Smooth muscle cell (in vitro differentiated cells): ENCODE data around the gene STIM2. TPM values are rescaled to one million over a fixed set of nuclear protein-coding genes. Genes with fewer than 3 reads are reported as not detected.

Source experiments
- DNase-seq: peaks from one replicate; lab custom pipeline; 2025; ENCODE audit not compliant: unreplicated experiment; lab: John Stamatoyannopoulos, UW
- H2AFZ ChIP-seq: fragments of 200-600 bp; sonication (generic); 2 replicates; pipeline ENCODE4 v1.6.0; 2016; ENCODE audit warnings: antibody characterized with exemption, low read depth, mild to moderate bottlenecking
- H3F3A ChIP-seq: fragments of 200-600 bp; sonication (generic); 2 replicates; pipeline ENCODE4 v1.6.0; 2017; ENCODE audit warnings: antibody characterized with exemption, low read depth
- H3K27ac ChIP-seq: fragments of 200-600 bp; sonication (generic); 2 replicates; pipeline ENCODE4 v1.5.1; 2016; ENCODE audit warnings: low read depth, mild to moderate bottlenecking
- H3K27me3 ChIP-seq: fragments of 200-600 bp; sonication (generic); 2 replicates; pipeline ENCODE4 v1.6.1; 2016; ENCODE audit warnings: low read depth, mild to moderate bottlenecking
- H3K36me3 ChIP-seq: fragments of 200-600 bp; sonication (generic); 2 replicates; pipeline ENCODE4 v1.5.1; 2016; ENCODE audit warnings: low read depth
- H3K4me1 ChIP-seq: fragments of 200-600 bp; sonication (generic); 2 replicates; pipeline ENCODE4 v1.5.1; 2016; ENCODE audit warnings: low read depth
- H3K4me2 ChIP-seq: fragments of 200-600 bp; sonication (generic); 2 replicates; pipeline ENCODE4 v1.6.0; 2016; ENCODE audit warnings: mild to moderate bottlenecking
- H3K4me3 ChIP-seq: fragments of 200-600 bp; sonication (generic); 2 replicates; pipeline ENCODE4 v1.5.1; 2016; ENCODE audit warnings: mild to moderate bottlenecking
- H3K79me2 ChIP-seq: fragments of 200-600 bp; sonication (generic); 2 replicates; pipeline ENCODE4 v1.6.0; 2016; ENCODE audit warnings: low read depth, mild to moderate bottlenecking
- H3K9ac ChIP-seq: fragments of 200-600 bp; sonication (generic); 2 replicates; pipeline ENCODE4 v1.6.0; 2016; ENCODE audit warnings: low read depth
- H3K9me3 ChIP-seq: fragments of 200-600 bp; sonication (generic); replicated peaks from 2 replicates; pipeline ENCODE4 v1.5.1; 2016; ENCODE audit warnings: low read depth
- H4K20me1 ChIP-seq: fragments of 200-600 bp; sonication (generic); 2 replicates; pipeline ENCODE4 v1.6.0; 2016; ENCODE audit warnings: low read depth
- CTCF ChIP-seq: fragments of 200-600 bp; sonication (generic); IDR thresholded peaks from 2 replicates; pipeline ENCODE4 v1.5.1; 2017; ENCODE audit warnings: borderline replicate concordance, mild to moderate bottlenecking, antibody characterized with exemption; ENCODE audit not compliant: insufficient read depth, poor library complexity, severe bottlenecking
- WGBS: methylation state at CpG from one replicate; pipeline ENCODE4 v1.1.7; 2016; ENCODE audit warnings: low lambda C conversion rate; 5-methylcytosine and 5-hydroxymethylcytosine counted together
- polyA plus RNA-seq: library from polyadenylated mRNA; unstranded; fragments of >200 nt; fragmentation: Nextera tagmentation; extraction: Ambion mirVana; gene quantifications from 2 replicates; pipeline ENCODE4 v1.2.1, GENCODE V29; 2016
- total RNA-seq: library from RNA; depleted of rRNA; stranded (reverse); fragments of >200 nt; gene quantifications from 2 replicates; pipeline ENCODE4 v1.2.3, GENCODE V29; 2014

Gene STIM2
- total and polyA plus RNA-seq, 2 experiments from 2014 or later, result 31.0 to 69.0 TPM

- WGBS, result 68% methylated on average over 5 of the region's 5 CpGs
- Histone ChIP-seq H3K79me2 (peaks cover 74% of the 10 kb centered on the region), H2AFZ (no peak overlapping the region), H3K4me3 (peak overlapping the region; percentile 79), H3K4me1 (peaks cover 59% of the 10 kb centered on the region), H4K20me1 (peaks cover 43% of the 10 kb centered on the region), H3K9ac (peak overlapping the region; percentile 55), H3K36me3 (no peaks in the 10 kb centered on the region), H3K9me3 (no peaks in the 10 kb centered on the region), H3F3A (no peaks in the 10 kb centered on the region), H3K4me2 (peak overlapping the region; percentile 99), H3K27ac (no peak overlapping the region), H3K27me3 (no peaks in the 10 kb centered on the region)
- TF ChIP-seq CTCF, result no peak
- no peak for DNase-seq
Measured at GRCh38 chr4:26863512-26863911, 2.9 kb downstream of the STIM2 start.

GRCh38 chr4:26864899-26865298 is 4.3 kb downstream of the STIM2 start:
- Histone ChIP-seq H3K4me3 (peak overlapping the region; percentile 79), H3K27me3 (no peaks in the 10 kb centered on the region), H3F3A (no peaks in the 10 kb centered on the region), H3K4me1 (peaks cover 50% of the 10 kb centered on the region), H3K9me3 (no peaks in the 10 kb centered on the region), H3K79me2 (peaks cover 88% of the 10 kb centered on the region), H3K4me2 (peak overlapping the region; percentile 99), H3K36me3 (no peaks in the 10 kb centered on the region), H4K20me1 (peaks cover 43% of the 10 kb centered on the region), H2AFZ (no peak overlapping the region), H3K9ac (no peak overlapping the region), H3K27ac (no peak overlapping the region)
- WGBS, result 68% methylated on average over 3 of the region's 3 CpGs
- TF ChIP-seq CTCF, result no peak
- no peak for DNase-seq

- Histone ChIP-seq H3K36me3 (no peaks in the 10 kb centered on the region), H3F3A (no peaks in the 10 kb centered on the region), H3K79me2 (peaks cover 97% of the 10 kb centered on the region), H3K27me3 (no peaks in the 10 kb centered on the region), H3K27ac (no peak overlapping the region), H2AFZ (no peak overlapping the region), H4K20me1 (peaks cover 46% of the 10 kb centered on the region), H3K4me3 (no peak overlapping the region), H3K9ac (no peak overlapping the region), H3K4me2 (peak overlapping the region; percentile 99), H3K4me1 (peaks cover 61% of the 10 kb centered on the region), H3K9me3 (no peaks in the 10 kb centered on the region)
- DNase-seq, result no peak
- TF ChIP-seq CTCF, result no peak
- 58% methylated on average over 1 of the region's 1 CpG for WGBS
Measured at GRCh38 chr4:26866203-26866602, 5.6 kb downstream of the STIM2 start.

GRCh38 chr4:26866781-26867180 is 6.1 kb downstream of the STIM2 start:
- WGBS, result 82% methylated on average over 2 of the region's 2 CpGs

More at GRCh38 chr4:26866781-26867180, 6.1 kb downstream of the STIM2 start:
- Histone ChIP-seq H3K9me3 (no peaks in the 10 kb centered on the region), H2AFZ (no peak overlapping the region), H3K4me1 (peaks cover 67% of the 10 kb centered on the region), H3K27me3 (no peaks in the 10 kb centered on the region), H3F3A (peaks cover 2% of the 10 kb centered on the region), H3K27ac (peak overlapping the region; percentile 32), H3K4me2 (peak overlapping the region; percentile 99), H3K79me2 (peaks cover 92% of the 10 kb centered on the region), H3K36me3 (no peaks in the 10 kb centered on the region), H3K9ac (no peak overlapping the region), H4K20me1 (peaks cover 46% of the 10 kb centered on the region), H3K4me3 (no peak overlapping the region)
- no peak for DNase-seq
- TF ChIP-seq CTCF, result no peak
